NCI-H1417 (cell line): Measurements from ENCODE around the gene GCGR.
A peak's percentile ranks its signal among the peaks of the same experiment; 100 is the strongest.

Experiments
- DNase-seq, 3 experiments: peaks; one replicate each; lab custom pipeline; 2025; lab: John Stamatoyannopoulos, UW

Gene GCGR

GRCh38 chr17:81846743-81847689, 43.1 kb downstream of the GCGR start:
- DNase-seq, result no peak

- no peak for DNase-seq
These were observed 45.5 kb downstream of the GCGR start for GRCh38 chr17:81849457-81849856.

GRCh38 chr17:81851423-81851822, 47.5 kb downstream of the GCGR start:
- DNase-seq, result no peak

GRCh38 chr17:81852237-81852636, 48.3 kb downstream of the GCGR start:
- no peak for DNase-seq

- DNase-seq, result peak in 1 of 3 experiments; percentile 15
These were observed 51.2 kb downstream of the GCGR start for GRCh38 chr17:81854974-81855774.

- DNase-seq, result no peak
These were observed 54.4 kb downstream of the GCGR start for GRCh38 chr17:81858170-81858966.

- DNase-seq, result no peak
These were observed 55.3 kb downstream of the GCGR start for GRCh38 chr17:81858967-81859905.

- peak in 2 of 3 experiments; percentile 55 to 60 for DNase-seq
These were observed 56.2 kb downstream of the GCGR start, which contains the start of gene P4HB for GRCh38 chr17:81859906-81860755. P4HB (minus strand) TSS chr17:81860535; CDS start chr17:81860471, 64 bp downstream.

- peak; percentile 99 to 100 (median 99) for DNase-seq
These were observed 57.0 kb downstream of the GCGR start for GRCh38 chr17:81860756-81861568.

GRCh38 chr17:81863123-81863675, 59.2 kb downstream of the GCGR start:
- DNase-seq, result no peak
